ENCODE measurements around the gene KIF6.
"Not testable (repeated sequence)": the region's sequence is repeated elsewhere in the genome, so short reads cannot be mapped to it uniquely, and the experiment has no call there.

The KIF6 gene

GRCh38 chr6:39723350-39723749 lies 1.9 kb downstream of the KIF6 start:
- DNase-seq (ENCODE audit: low read depth in 2 of 3, low spot score in 1 of 3), result not testable (repeated sequence)

- DNase-seq (ENCODE audit: low read depth in 2 of 3, low spot score in 1 of 3), result no peak
Observed at GRCh38 chr6:39714802-39715201, 10.4 kb downstream of the KIF6 start.

GRCh38 chr6:39707962-39708683 lies 17.1 kb downstream of the KIF6 start:
- no peak for DNase-seq (ENCODE audit: low read depth in 2 of 3, low spot score in 1 of 3)

DNA sequence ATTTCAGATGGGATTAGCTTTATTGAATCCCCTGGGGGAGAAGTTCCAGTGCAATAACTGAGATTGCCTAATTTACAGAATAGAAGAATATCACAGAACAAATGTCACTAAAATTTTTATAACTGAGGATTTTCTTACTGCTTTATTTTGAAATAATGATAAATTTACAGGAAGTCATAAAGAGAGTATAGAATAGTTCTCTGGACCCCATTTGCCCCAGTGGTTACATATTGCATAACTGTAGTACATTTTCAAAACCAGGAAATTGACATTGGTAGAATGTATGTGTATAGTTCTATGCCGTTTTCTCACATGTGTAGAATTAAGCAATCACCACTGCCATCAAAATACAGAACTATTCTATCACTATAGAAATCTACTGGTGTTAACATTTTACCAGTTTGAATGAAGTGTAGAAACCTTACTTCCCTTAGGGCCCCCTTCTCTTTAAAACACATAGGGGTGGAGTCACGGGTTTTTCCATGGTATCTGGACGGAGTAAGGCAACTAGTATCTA lies 18.3 kb downstream of the KIF6 start:
- DNase-seq (ENCODE audit: low read depth in 2 of 3, low spot score in 1 of 3), result no peak

GRCh38 chr6:39702265-39702664 lies 22.9 kb downstream of the KIF6 start:
- DNase-seq (ENCODE audit: low read depth in 2 of 3, low spot score in 1 of 3), result no peak

DNA sequence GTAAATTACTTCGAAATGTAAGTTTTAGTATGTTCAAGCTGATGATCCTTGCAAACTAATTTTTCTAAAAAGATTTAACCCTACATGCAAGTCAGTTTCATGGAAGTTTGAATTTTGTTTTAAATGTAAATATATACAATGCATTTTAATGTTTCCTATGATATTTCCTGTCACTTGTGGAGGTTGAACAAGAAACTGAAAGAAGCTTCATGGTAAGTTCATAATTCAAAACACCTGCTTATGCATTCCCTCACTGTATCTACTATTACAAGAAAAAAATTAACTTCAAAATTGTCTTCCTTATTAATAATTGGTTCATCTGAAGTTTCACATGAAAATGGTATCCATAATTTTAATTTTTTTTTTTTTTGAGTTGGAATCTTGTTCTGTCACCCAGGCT lies 24.8 kb downstream of the KIF6 start:
- DNase-seq (ENCODE audit: low read depth in 2 of 3, low spot score in 1 of 3), result no peak

DNA sequence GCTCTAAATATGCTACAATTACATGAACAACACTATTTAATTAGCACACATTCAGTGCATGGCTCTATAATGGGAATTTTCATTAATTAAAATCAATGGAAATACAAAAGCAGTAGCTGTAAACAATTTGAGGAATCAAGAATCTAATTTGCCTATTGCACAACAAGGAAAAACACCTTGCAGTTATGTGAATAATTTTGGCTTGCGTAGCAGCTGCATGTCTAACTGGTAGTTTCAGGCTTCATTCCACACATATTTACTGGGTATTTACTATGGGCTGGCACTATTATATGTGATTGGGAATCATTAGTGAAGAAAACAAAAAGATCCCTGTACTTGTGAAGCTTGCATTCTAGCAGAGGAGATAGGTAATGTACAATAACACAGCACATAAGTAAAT lies 26.4 kb downstream of the KIF6 start:
- no peak for DNase-seq (ENCODE audit: low read depth in 2 of 3, low spot score in 1 of 3)

DNA sequence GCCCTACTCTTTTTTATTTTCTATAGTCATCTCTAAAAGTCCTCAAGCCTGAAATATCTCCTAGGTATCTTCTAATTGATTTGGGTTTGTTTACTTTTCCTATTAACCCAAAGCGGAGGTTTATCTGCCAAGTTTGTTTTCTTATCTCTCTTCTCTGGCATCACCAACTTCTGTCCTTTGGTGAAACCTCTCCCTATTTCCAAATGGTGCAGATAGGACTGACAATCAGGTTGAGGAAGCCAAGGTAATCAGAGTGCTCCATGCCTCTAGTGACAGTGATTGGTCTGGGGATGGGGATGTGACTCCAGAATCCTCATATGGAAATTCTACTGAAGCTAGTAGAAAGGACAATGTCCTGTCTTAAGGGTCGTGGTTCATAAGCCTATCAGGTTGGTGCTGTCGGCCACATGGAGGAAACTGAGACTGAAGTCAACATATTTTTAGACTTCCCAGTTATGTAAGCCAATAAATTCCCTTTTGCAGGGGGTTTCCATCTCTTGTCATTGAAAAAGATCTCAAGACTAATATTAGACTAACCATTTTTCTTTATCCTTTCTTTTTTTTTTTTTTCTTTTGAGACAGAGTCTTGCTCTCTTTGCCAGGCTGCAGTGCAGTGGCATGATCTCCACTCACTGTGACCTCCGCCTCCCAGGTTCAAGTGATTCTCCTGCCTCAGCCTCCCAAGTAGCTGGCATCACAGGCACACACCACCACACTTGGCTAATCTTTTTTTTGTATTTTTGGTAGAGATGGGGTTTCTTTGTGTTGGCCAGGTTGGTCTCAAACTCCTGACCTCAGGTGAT lies 28.0 kb downstream of the KIF6 start:
- no peak for DNase-seq (ENCODE audit: low read depth in 2 of 3, low spot score in 1 of 3)

- DNase-seq (ENCODE audit: low read depth in 2 of 3, low spot score in 1 of 3), result no peak
Observed at GRCh38 chr6:39695447-39695846, 29.8 kb downstream of the KIF6 start.

DNA sequence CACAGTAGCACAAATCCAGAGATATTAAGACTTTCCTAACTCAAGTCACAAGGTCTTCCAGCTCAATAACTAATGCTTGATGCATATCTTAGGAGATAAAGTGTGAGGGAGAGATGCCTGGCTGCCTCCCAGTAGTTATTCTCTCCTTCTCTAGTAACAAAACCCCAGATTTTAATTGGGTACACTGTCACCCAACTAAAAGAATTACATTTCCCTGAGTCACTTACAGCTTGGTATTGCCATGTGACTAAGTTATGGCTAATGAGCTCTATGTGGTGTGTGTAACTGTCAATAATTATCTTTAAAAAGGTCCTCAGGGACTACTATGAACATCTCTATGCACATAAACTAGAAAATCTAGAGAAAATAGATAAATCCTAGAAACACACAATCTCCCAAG lies 32.0 kb downstream of the KIF6 start:
- no peak for DNase-seq (ENCODE audit: low read depth in 2 of 3, low spot score in 1 of 3)

DNA sequence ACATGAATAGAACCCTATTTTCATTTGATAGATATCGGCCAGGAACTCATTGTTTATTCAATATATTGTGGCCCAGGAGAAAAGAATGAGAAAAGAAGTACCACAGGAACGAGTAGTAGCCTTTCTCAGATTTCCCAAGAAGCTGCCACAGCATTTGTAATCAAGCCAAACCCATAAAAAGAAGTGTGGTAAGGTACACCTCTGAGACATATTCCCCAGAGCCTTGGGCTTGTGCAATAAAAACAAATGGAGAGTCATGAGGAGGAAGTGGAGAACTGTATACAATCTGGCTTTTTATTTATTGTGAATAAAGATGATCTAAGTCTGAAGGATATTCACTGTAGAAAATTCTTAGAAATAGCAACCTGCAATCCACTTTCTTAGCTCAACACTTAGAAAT lies 36.7 kb downstream of the KIF6 start:
- no peak for DNase-seq (ENCODE audit: low read depth in 2 of 3, low spot score in 1 of 3)

DNA sequence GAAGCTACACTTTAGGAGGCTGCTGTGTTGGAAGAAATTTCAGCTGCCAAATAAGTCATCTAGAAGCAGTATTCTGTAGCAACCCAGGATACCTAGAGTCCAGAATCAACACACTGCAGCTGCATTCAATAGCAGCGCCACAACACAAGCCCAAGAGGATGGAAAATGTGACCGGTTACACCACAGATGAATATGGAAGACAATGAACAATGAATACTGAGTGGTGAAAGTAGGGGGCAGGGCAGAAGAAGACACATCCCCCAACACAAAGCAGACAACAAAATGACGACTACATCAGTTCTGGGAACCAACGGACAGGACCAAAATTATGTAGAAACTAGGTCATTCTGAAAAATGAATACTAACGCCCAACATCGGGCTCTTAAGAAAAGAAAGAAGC lies 38.2 kb downstream of the KIF6 start:
- DNase-seq (ENCODE audit: low read depth in 2 of 3, low spot score in 1 of 3), result no peak

DNA sequence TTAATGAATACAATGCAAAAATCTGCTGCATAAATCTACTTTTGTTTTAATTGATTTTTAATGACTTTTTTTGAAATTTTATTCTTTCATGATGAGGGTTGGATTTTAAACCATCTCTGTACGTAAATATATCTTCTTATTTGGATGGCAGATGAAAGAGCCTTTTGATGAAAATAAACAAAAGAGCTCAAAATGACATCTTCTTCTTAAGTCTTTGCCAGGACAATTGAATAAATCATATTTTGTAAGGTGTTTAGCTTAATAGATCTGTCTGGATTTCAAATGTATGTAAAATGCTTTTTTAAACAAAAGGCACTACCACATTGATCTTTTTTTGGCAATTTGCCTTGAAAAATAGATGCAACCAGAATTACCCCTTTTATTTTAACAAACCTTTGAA lies 39.3 kb downstream of the KIF6 start:
- DNase-seq (ENCODE audit: low read depth in 2 of 3, low spot score in 1 of 3), result no peak

DNA sequence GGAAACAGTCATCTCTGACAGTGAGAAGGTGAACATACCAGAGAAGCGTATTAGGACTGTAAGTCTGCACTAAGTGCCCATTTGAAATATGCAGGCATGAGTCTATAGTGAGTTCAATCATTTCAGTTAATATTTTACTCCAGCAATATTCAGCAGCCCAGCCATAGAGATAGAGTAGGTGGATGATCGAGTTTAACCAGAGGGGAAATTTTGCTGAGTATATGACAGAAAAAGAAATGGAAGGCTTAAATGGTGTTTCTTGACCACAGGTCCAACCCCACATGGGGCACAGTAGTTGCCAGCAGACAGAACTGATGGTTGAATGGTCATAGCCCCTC lies 39.8 kb downstream of the KIF6 start:
- DNase-seq (ENCODE audit: low read depth in 2 of 3, low spot score in 1 of 3), result no peak

- no peak for DNase-seq (ENCODE audit: low read depth in 2 of 3, low spot score in 1 of 3)
Observed at GRCh38 chr6:39684790-39685488, 40.3 kb downstream of the KIF6 start.

- no peak for DNase-seq (ENCODE audit: low read depth in 2 of 3, low spot score in 1 of 3)
Observed at GRCh38 chr6:39681674-39682121, 43.5 kb downstream of the KIF6 start.

DNA sequence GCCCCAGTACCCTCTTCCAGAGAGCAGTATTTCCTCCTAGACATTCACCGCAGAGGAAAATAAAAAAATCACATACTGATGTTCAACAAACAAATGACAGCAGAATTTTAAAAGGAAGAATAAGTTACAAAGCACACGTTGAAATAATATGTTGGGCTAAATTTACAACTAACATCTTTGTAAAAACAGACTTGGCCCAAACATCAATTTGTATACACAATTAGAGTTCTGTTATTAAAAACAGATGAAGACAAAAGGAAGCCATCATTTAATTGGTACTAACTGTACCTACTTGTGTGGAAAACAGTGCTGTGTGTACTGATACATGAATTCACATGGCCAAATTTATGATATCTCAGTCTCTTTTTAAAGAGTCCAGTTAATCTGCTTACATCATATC lies 46.3 kb downstream of the KIF6 start:
- DNase-seq (ENCODE audit: low read depth in 2 of 3, low spot score in 1 of 3), result no peak

DNA sequence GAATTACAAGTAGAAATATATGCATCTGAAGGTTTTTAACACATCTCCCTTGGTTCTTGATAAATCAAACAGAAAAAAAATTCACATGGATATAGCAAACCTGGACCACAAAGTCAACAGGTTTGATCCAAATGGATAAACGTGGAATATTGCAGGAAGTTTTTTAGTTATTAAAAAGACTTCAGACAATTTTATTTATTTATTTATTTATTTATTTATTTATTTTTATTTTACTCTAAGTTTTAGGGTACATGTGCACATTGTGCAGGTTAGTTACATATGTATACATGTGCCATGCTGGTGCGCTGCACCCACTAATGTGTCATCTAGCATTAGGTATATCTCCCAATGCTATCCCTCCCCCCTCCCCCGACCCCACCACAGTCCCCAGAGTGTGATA lies 47.9 kb downstream of the KIF6 start:
- not testable (repeated sequence) for DNase-seq (ENCODE audit: low read depth in 2 of 3, low spot score in 1 of 3)

DNA sequence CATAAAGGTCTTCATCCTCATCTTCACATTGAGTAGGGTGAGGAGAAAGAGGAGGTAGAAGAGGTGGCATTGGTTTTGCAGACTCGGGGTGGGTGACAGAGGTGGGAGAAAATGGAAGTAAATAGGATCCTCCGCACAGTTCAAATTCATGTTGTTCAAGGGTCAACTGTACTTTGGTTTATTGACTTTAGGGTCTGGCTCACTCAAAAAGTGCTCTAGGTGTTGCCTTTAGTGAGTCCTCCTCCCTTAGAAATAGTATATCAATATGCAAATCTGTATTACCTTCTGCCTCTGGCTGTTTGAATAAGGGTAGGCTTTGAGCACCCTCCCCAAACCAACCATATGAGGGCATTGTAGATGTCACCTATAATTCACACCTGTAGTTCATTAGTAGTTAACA lies 54.7 kb downstream of the KIF6 start:
- no peak for DNase-seq (ENCODE audit: low read depth in 2 of 3, low spot score in 1 of 3)

GRCh38 chr6:39669973-39670342 lies 55.2 kb downstream of the KIF6 start:
- DNase-seq (ENCODE audit: low read depth in 2 of 3, low spot score in 1 of 3), result no peak

GRCh38 chr6:39669207-39669972 lies 55.8 kb downstream of the KIF6 start:
- no peak for DNase-seq (ENCODE audit: low read depth in 2 of 3, low spot score in 1 of 3)

Measured in stimulated activated CD4-positive, alpha-beta T cell treated with anti-CD3 and anti-CD28 coated beads, Interleukin-12 subunit alpha, Interleukin-12 subunit beta, amount 100 ng/mL, for 48 hours (primary cell).